Neural crest cell (in vitro differentiated cells): ENCODE results near the gene RPL10L. TPM values are rescaled to one million over a fixed set of nuclear protein-coding genes. Genes with fewer than 3 reads are reported as not detected.

Experiments
- DNase-seq: peaks from one replicate; pipeline ENCODE4 v3.0.0; 2021; ENCODE audit warnings: low read depth, mixed read lengths, low spot score
- H3K27ac Mint-ChIP-seq: one replicate; pipeline ENCODE4 v1.8.0; 2021; ENCODE audit warnings: mild to moderate bottlenecking, mixed read lengths; ENCODE audit not compliant: unreplicated experiment
- H3K27me3 Mint-ChIP-seq: 2 replicates; pipeline ENCODE4 v1.8.0; 2021; ENCODE audit warnings: low read depth, mild to moderate bottlenecking, mixed read lengths
- H3K36me3 Mint-ChIP-seq: 2 replicates; pipeline ENCODE4 v1.8.0; 2021; ENCODE audit warnings: low read depth, mild to moderate bottlenecking, mixed read lengths
- H3K4me1 Mint-ChIP-seq: 2 replicates; pipeline ENCODE4 v1.8.0; 2021; ENCODE audit warnings: mixed read lengths
- H3K4me3 Mint-ChIP-seq: one replicate; pipeline ENCODE4 v1.8.0; 2021; ENCODE audit warnings: mild to moderate bottlenecking, mixed read lengths
- H3K9me3 Mint-ChIP-seq: 2 replicates; pipeline ENCODE4 v1.8.0; 2021; ENCODE audit warnings: mixed read lengths
- total RNA-seq: library from RNA; stranded (reverse); gene quantifications from 2 replicates; pipeline ENCODE4 v1.2.1, GENCODE V29; 2021
- TF ChIP-seq, protein P1 (sequence below): fragments of 200-600 bp; sonication (generic); conservative IDR thresholded peaks from 2 replicates; pipeline ENCODE4 v1.5.0; 2021; ENCODE audit warnings: antibody characterized with exemption, mild to moderate bottlenecking

RPL10L gene
- total RNA-seq, 1 donor from 2014 or later = not detected

- Mint-ChIP-seq H3K27ac (no peak overlapping the region), H3K4me3 (no peak overlapping the region), H3K36me3 (no peaks in the 10 kb centered on the region), H3K27me3 (no peaks in the 10 kb centered on the region), H3K4me1 (no peaks in the 10 kb centered on the region), H3K9me3 (peaks cover 10% of the 10 kb centered on the region)
- TF ChIP-seq, protein P1, sequence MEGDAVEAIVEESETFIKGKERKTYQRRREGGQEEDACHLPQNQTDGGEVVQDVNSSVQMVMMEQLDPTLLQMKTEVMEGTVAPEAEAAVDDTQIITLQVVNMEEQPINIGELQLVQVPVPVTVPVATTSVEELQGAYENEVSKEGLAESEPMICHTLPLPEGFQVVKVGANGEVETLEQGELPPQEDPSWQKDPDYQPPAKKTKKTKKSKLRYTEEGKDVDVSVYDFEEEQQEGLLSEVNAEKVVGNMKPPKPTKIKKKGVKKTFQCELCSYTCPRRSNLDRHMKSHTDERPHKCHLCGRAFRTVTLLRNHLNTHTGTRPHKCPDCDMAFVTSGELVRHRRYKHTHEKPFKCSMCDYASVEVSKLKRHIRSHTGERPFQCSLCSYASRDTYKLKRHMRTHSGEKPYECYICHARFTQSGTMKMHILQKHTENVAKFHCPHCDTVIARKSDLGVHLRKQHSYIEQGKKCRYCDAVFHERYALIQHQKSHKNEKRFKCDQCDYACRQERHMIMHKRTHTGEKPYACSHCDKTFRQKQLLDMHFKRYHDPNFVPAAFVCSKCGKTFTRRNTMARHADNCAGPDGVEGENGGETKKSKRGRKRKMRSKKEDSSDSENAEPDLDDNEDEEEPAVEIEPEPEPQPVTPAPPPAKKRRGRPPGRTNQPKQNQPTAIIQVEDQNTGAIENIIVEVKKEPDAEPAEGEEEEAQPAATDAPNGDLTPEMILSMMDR = peak; percentile 54
- no peak for DNase-seq
Observed at GRCh38 chr14:46661728-46662127, 10.1 kb upstream of the RPL10L start.

GRCh38 chr14:46653031-46653755 lies 1.6 kb upstream of the RPL10L start:
- H3K27me3 Mint-ChIP-seq = no peaks in the 10 kb centered on the region
- TF ChIP-seq, protein P1 = no peak
- H3K9me3 Mint-ChIP-seq = peaks cover 2% of the 10 kb centered on the region
- no peak for DNase-seq
- no peak overlapping the region for H3K4me3 Mint-ChIP-seq
- H3K27ac Mint-ChIP-seq = no peak overlapping the region
- H3K4me1 Mint-ChIP-seq = no peaks in the 10 kb centered on the region
- no peaks in the 10 kb centered on the region for H3K36me3 Mint-ChIP-seq

DNA sequence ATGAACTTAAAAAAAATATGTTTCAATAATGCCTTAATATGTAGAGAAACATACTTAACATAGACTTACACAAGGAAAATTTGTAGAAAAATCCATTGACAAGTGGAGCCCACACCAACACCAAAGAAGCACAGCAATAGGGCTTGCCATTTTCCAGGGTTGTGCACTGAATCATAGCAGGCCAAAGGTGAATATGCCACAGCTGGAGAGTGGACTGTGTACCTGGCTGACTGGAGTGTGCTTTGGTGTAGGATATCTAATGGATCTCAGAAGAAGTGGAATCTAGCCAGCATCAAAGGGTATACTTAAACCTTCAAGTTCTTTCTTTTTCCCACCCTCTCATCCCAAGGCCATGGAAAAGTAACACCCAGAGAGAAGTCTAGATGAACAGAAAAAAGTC lies 4.8 kb downstream of the RPL10L start:
- DNase-seq = no peak
- H3K4me3 Mint-ChIP-seq = no peak overlapping the region
- no peak overlapping the region for H3K27ac Mint-ChIP-seq
- peaks cover 4% of the 10 kb centered on the region for H3K9me3 Mint-ChIP-seq
- no peaks in the 10 kb centered on the region for H3K36me3 Mint-ChIP-seq
- H3K4me1 Mint-ChIP-seq = no peaks in the 10 kb centered on the region
- H3K27me3 Mint-ChIP-seq = no peaks in the 10 kb centered on the region
- TF ChIP-seq, protein P1 = no peak

DNA sequence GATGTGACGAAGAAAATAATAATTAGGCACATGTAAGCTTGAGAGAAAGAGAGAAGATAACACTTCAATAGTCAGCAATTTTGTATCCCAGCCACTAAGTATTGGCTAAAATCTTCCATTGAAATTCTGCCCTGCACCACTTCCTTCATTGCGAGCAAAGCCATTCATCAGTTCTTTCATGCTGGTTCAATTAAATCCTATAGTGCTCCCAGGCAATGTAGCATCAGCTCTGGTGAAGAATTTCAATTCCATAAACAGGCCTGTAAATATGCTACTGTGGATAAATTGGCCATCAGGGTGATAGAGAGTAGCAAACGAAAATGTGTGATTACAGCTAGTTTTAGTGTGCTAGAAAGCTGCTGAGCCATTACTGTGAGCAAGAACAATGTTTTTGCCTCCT lies 24.7 kb downstream of the RPL10L start:
- DNase-seq = no peak
- no peaks in the 10 kb centered on the region for H3K27me3 Mint-ChIP-seq
- no peaks in the 10 kb centered on the region for H3K36me3 Mint-ChIP-seq
- no peaks in the 10 kb centered on the region for H3K9me3 Mint-ChIP-seq
- no peak overlapping the region for H3K27ac Mint-ChIP-seq
- H3K4me1 Mint-ChIP-seq = no peaks in the 10 kb centered on the region
- no peak overlapping the region for H3K4me3 Mint-ChIP-seq
- TF ChIP-seq, protein P1 = no peak
